Neural cell (in vitro differentiated cells): ENCODE measurements around the gene RBM10. TPM values are rescaled to one million over a fixed set of nuclear protein-coding genes. Genes with fewer than 3 reads are reported as not detected.

Experiments
- H2AFZ ChIP-seq: fragments of 200-600, 300-800 bp; sonication (generic), shearing (Covaris generic); 2 replicates; pipeline ENCODE4 v1.6.0; 2014; ENCODE audit warnings: low read depth, mild to moderate bottlenecking, antibody characterized with exemption, low read length, moderate library complexity
- H3F3A ChIP-seq: fragments of 200-600 bp; shearing (Covaris generic); 2 replicates; pipeline ENCODE4 v1.6.1; 2016; ENCODE audit warnings: mild to moderate bottlenecking, moderate library complexity, mixed read lengths, antibody characterized with exemption, low read length; ENCODE audit not compliant: insufficient read depth, poor library complexity, severe bottlenecking
- H3K27ac ChIP-seq: fragments of 200-600, 300-800 bp; sonication (generic), shearing (Covaris generic); 2 replicates; pipeline ENCODE4 v1.5.1; 2014; ENCODE audit warnings: mild to moderate bottlenecking, low read length, moderate library complexity
- H3K27me3 ChIP-seq: fragments of 300-800, 200-600 bp; sonication (generic), shearing (Covaris generic); 2 replicates; pipeline ENCODE4 v1.6.0; 2014; ENCODE audit warnings: mild to moderate bottlenecking, low read depth, low read length, moderate library complexity; ENCODE audit not compliant: insufficient read depth
- H3K36me3 ChIP-seq: fragments of 300-800, 200-600 bp; sonication (generic), shearing (Covaris generic); 2 replicates; pipeline ENCODE4 v1.5.1; 2014; ENCODE audit warnings: mild to moderate bottlenecking, antibody characterized with exemption, low read length, moderate library complexity; ENCODE audit not compliant: insufficient read depth
- H3K4me2 ChIP-seq: fragments of 300-800, 200-600 bp; sonication (generic), shearing (Covaris generic); 2 replicates; pipeline ENCODE4 v1.6.0; 2014; ENCODE audit warnings: mild to moderate bottlenecking, low read length
- H3K4me3 ChIP-seq: fragments of 300-800, 200-600 bp; sonication (generic), shearing (Covaris generic); 2 replicates; pipeline ENCODE4 v1.5.1; 2014; ENCODE audit warnings: mild to moderate bottlenecking, low read length, moderate library complexity
- H3K79me2 ChIP-seq: fragments of 200-600 bp; shearing (Covaris generic); replicated peaks from 2 replicates; pipeline ENCODE4 v1.6.0; 2014; ENCODE audit warnings: mild to moderate bottlenecking, low read length, moderate library complexity; ENCODE audit not compliant: insufficient read depth
- H3K9ac ChIP-seq: fragments of 300-800, 200-600 bp; sonication (generic), shearing (Covaris generic); 2 replicates; pipeline ENCODE4 v1.6.1; 2016; ENCODE audit warnings: mild to moderate bottlenecking, low read length, mixed read lengths
- H3K9me2 ChIP-seq: fragments of 200-600 bp; shearing (Covaris generic); 2 replicates; pipeline ENCODE4 v1.6.1; 2016; ENCODE audit warnings: mild to moderate bottlenecking, low read length, mixed read lengths; ENCODE audit not compliant: insufficient read depth
- H3K9me3 ChIP-seq: fragments of 200-600, 300-800 bp; sonication (generic), shearing (Covaris generic); 2 replicates; pipeline ENCODE4 v1.6.1; 2016; ENCODE audit warnings: mild to moderate bottlenecking, mixed run types, low read length, moderate library complexity, mixed read lengths
- H4K20me1 ChIP-seq: fragments of 200-600 bp; shearing (Covaris generic); 2 replicates; pipeline ENCODE4 v1.6.1; 2016; ENCODE audit warnings: mild to moderate bottlenecking, mixed run types; ENCODE audit not compliant: insufficient read depth
- EP300 ChIP-seq: fragments of 450-650 bp; conservative IDR thresholded peaks from 2 replicates; pipeline ENCODE4 v1.6.1; 2014; ENCODE audit warnings: antibody characterized with exemption, mild to moderate bottlenecking, moderate library complexity; ENCODE audit not compliant: poor library complexity, severe bottlenecking
- EZH2 ChIP-seq: fragments of 200-600, 300-800 bp; shearing (Covaris generic), sonication (generic); IDR thresholded peaks from 2 replicates; pipeline ENCODE4 v1.6.1; 2014; ENCODE audit warnings: antibody characterized with exemption, low read length, borderline replicate concordance, mild to moderate bottlenecking; ENCODE audit not compliant: insufficient read depth, poor library complexity, severe bottlenecking
- MXI1 ChIP-seq: fragments of 450-650 bp; conservative IDR thresholded peaks from 2 replicates; pipeline ENCODE4 v1.6.1; 2014; ENCODE audit warnings: antibody characterized with exemption, mild to moderate bottlenecking; ENCODE audit not compliant: poor library complexity, severe bottlenecking
- POLR2AphosphoS5 ChIP-seq: IDR thresholded peaks from 2 replicates; pipeline ENCODE4 v1.6.1; 2012
- RAD21 ChIP-seq: fragments of 450-650 bp; conservative IDR thresholded peaks from 2 replicates; pipeline ENCODE4 v1.6.1; 2014; ENCODE audit warnings: antibody characterized with exemption, mild to moderate bottlenecking, moderate library complexity
- SMC3 ChIP-seq: fragments of 450-650 bp; conservative IDR thresholded peaks from 2 replicates; pipeline ENCODE4 v1.6.1; 2014; ENCODE audit warnings: antibody characterized with exemption, mild to moderate bottlenecking, moderate library complexity; ENCODE audit not compliant: poor library complexity
- TAF1 ChIP-seq: IDR thresholded peaks from 2 replicates; pipeline ENCODE4 v1.6.1; 2012; ENCODE audit warnings: low read depth
- polyA plus RNA-seq: library from polyadenylated mRNA; depleted of rRNA; stranded (reverse); fragments of >200 nt; gene quantifications from 2 replicates; pipeline ENCODE4 v1.2.3, GENCODE V29; 2014
- TF ChIP-seq, protein P1 (sequence below): fragments of 450-650 bp; IDR thresholded peaks from 2 replicates; pipeline ENCODE4 v1.5.1; 2014; ENCODE audit warnings: antibody characterized with exemption, mild to moderate bottlenecking, moderate library complexity; ENCODE audit not compliant: poor library complexity, severe bottlenecking
- TF ChIP-seq, protein P2 (sequence below): IDR thresholded peaks from 2 replicates; pipeline ENCODE4 v1.6.1; 2012; ENCODE audit warnings: borderline replicate concordance

Gene RBM10
- polyA plus RNA-seq, 1 donor from 2014 or later = 53.1 TPM

DNA sequence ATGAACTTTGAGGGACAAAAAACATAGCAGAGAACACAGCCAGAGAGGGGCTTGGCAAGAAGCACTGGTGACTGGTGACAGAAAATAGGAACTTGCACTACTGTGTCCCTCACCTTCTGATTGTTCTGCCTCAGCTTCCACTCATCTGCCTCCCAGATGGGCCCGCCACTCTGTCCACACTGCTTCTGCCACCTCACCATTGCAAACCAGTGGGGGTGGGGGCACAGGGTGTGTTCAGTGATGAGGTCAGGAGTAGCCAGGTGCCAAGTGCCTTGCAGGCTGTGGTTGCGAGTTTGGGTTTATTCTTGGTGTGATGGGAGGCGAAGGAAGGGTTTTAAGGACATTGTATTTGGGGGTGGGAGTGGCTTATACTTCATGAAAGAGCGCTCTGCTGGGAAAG is 39.5 kb downstream of the RBM10 start (continued):
- TF ChIP-seq EZH2 = no peak

DNA sequence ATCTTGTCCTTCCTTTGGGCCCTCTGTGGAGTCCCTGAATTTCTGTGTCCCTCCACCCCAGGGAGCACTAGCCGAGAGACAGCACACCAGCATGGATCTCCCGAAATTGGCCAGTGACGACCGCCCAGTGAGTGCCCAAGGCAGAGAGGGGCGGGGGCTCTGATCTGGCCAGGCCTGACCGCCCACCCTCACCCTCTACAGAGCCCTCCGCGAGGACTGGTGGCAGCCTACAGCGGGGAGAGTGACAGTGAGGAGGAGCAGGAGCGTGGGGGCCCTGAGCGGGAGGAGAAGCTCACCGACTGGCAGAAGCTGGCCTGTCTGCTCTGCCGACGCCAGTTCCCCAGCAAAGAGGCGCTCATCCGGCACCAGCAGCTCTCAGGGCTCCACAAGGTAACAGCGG is 40.2 kb downstream of the RBM10 start:
- Histone ChIP-seq H3F3A (no peaks in the 10 kb centered on the region), H2AFZ (no peak overlapping the region), H4K20me1 (no peaks in the 10 kb centered on the region), H3K4me2 (no peak overlapping the region), H3K9ac (no peak overlapping the region), H3K36me3 (no peaks in the 10 kb centered on the region), H3K79me2 (no peaks in the 10 kb centered on the region), H3K9me3 (no peaks in the 10 kb centered on the region), H3K4me3 (no peak overlapping the region), H3K27me3 (no peaks in the 10 kb centered on the region), H3K27ac (no peak overlapping the region), H3K9me2 (no peaks in the 10 kb centered on the region)
- no peak for TF ChIP-seq MXI1
- TF ChIP-seq, protein P1, sequence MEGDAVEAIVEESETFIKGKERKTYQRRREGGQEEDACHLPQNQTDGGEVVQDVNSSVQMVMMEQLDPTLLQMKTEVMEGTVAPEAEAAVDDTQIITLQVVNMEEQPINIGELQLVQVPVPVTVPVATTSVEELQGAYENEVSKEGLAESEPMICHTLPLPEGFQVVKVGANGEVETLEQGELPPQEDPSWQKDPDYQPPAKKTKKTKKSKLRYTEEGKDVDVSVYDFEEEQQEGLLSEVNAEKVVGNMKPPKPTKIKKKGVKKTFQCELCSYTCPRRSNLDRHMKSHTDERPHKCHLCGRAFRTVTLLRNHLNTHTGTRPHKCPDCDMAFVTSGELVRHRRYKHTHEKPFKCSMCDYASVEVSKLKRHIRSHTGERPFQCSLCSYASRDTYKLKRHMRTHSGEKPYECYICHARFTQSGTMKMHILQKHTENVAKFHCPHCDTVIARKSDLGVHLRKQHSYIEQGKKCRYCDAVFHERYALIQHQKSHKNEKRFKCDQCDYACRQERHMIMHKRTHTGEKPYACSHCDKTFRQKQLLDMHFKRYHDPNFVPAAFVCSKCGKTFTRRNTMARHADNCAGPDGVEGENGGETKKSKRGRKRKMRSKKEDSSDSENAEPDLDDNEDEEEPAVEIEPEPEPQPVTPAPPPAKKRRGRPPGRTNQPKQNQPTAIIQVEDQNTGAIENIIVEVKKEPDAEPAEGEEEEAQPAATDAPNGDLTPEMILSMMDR = no peak
- TF ChIP-seq, protein P2, sequence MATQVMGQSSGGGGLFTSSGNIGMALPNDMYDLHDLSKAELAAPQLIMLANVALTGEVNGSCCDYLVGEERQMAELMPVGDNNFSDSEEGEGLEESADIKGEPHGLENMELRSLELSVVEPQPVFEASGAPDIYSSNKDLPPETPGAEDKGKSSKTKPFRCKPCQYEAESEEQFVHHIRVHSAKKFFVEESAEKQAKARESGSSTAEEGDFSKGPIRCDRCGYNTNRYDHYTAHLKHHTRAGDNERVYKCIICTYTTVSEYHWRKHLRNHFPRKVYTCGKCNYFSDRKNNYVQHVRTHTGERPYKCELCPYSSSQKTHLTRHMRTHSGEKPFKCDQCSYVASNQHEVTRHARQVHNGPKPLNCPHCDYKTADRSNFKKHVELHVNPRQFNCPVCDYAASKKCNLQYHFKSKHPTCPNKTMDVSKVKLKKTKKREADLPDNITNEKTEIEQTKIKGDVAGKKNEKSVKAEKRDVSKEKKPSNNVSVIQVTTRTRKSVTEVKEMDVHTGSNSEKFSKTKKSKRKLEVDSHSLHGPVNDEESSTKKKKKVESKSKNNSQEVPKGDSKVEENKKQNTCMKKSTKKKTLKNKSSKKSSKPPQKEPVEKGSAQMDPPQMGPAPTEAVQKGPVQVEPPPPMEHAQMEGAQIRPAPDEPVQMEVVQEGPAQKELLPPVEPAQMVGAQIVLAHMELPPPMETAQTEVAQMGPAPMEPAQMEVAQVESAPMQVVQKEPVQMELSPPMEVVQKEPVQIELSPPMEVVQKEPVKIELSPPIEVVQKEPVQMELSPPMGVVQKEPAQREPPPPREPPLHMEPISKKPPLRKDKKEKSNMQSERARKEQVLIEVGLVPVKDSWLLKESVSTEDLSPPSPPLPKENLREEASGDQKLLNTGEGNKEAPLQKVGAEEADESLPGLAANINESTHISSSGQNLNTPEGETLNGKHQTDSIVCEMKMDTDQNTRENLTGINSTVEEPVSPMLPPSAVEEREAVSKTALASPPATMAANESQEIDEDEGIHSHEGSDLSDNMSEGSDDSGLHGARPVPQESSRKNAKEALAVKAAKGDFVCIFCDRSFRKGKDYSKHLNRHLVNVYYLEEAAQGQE = no peak
- TF ChIP-seq SMC3 = no peak
- no peak for TF ChIP-seq POLR2AphosphoS5
- TF ChIP-seq EZH2 = no peak
- no peak for TF ChIP-seq TAF1
- TF ChIP-seq RAD21 = no peak
- TF ChIP-seq EP300 = no peak

DNA sequence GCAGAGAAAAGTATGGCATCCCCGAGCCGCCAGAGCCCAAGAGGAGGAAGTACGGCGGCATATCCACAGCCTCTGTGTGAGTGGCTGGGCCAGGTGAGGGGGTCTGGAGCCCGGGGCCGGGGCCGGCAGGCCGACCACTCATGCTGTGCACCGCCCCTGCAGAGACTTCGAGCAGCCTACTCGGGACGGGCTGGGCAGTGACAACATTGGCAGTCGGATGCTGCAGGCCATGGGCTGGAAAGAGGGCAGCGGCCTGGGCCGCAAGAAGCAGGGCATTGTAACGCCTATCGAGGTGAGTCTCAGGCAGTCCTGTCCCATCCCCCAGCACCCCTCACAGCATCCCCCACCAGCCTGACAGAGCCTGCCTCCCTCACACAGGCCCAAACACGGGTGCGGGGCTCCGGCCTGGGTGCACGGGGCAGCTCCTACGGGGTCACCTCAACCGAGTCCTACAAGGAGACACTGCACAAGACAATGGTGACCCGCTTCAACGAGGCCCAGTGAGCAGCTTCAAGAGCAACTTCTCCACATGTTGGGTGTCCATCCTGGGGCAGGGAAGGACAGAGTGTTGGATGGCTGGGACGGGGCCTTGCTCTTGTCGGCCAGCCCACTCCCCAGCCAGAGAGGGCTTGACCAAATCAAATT is 41.2 kb downstream of the RBM10 start:
- no peaks in the 10 kb centered on the region for H3K79me2 ChIP-seq
- no peaks in the 10 kb centered on the region for H3K36me3 ChIP-seq
- no peaks in the 10 kb centered on the region for H3K9me3 ChIP-seq
- no peak overlapping the region for H2AFZ ChIP-seq
- H3K27ac ChIP-seq = no peak overlapping the region
- H3F3A ChIP-seq = no peaks in the 10 kb centered on the region
- no peak for TF ChIP-seq POLR2AphosphoS5
- no peak for TF ChIP-seq EZH2
- TF ChIP-seq EP300 = no peak
- TF ChIP-seq RAD21 = no peak
- TF ChIP-seq TAF1 = no peak
- no peak for TF ChIP-seq MXI1
- TF ChIP-seq, protein P1 = no peak
- TF ChIP-seq SMC3 = no peak
- TF ChIP-seq, protein P2 = no peak
- no peaks in the 10 kb centered on the region for H3K9me2 ChIP-seq
- no peaks in the 10 kb centered on the region for H4K20me1 ChIP-seq
- H3K9ac ChIP-seq = no peak overlapping the region
- H3K4me2 ChIP-seq = no peak overlapping the region
- no peaks in the 10 kb centered on the region for H3K27me3 ChIP-seq
- no peak overlapping the region for H3K4me3 ChIP-seq
